ENCODE data around the gene KCTD20.
"Not testable (repeated sequence)": the region's sequence is repeated elsewhere in the genome, so short reads cannot be mapped to it uniquely, and the experiment has no call there.

Gene KCTD20

DNA sequence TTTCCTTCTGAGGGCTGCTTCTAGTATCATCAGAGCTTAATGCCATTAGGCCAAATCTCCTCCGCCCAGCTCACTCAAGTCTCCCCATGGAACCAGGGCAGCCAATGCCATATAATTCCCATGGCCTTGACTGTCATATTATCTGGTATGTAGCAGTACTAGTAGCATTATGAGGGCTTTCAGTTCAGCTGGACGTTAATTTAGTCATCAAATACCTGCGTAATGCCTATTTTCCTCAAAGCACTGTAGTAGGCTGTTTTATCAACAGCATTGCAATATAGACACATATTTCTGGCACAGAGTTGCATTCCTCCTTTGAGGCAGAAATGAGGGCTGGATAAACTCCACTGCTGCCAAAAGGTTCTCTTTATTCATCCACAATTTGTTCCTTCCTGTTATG, 1.7 kb downstream of the KCTD20 start:
- DNase-seq (ENCODE audit: low read depth), result no peak

GRCh38 chr6:36445621-36446020, 2.8 kb downstream of the KCTD20 start:
- DNase-seq (ENCODE audit: low read depth), result no peak

DNA sequence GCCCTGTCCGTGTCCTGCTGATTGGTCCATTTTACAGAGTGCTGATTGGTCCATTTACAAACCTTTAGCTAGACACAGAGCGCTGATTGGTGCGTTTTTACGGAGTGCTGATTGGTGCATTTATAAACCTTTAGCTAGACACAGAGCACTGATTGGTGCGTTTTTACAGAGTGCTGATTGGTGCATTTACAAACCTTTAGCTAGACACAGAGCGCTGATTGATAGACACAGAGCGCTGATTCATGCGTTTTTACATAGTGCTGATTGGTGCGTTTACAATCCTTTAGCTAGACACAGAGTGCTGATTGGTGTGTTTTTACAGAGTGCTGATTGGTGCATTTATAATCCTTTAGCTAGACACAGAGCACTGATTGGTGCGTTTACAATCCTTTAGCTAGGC, 6.4 kb downstream of the KCTD20 start:
- not testable (repeated sequence) for DNase-seq (ENCODE audit: low read depth)

DNA sequence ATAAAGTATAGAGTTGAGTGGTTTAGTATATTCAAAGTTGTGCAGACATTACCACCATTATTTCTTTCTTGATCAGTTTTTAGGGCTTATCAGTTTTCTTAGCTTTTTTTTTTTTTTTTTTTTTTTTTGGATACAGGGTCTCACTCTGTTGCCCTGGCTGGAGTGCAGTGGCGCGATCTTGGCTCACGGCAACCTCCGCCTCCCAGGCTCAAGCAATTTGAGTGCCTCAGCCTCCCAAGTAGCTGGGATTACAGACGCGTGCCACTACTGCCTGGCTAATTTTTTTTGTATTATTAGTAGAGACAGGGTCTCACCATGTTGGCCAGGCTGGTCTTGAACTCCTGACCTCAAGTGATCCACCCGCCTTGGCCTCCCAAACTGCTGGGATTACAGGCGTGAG, 10.1 kb downstream of the KCTD20 start:
- not testable (repeated sequence) for DNase-seq (ENCODE audit: low read depth)

DNA sequence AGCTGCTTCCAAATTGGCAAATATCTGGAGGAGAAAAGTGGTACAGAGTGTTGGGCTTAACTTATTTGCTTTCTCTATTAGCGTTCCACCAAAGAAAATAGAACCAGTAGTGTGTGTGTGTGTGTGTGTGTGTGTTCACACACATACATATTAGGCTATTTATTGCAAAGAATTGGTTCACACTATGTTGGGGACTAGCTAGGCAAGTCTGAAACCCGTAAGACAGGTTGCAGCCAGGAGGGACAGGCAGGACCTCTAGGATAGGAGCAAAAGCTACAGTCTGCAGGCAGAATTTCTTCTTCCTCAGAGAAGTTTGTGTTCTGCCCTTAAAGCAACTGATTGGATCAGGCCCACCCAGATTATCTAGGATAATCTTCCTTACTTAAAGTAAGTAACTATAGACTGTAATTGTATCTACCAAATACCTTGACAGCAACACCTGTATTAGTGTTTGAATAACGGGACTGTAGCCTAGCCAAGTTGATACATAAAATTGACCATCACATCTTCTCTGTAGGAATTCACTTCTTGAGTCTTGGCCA, 12.8 kb downstream of the KCTD20 start:
- DNase-seq (ENCODE audit: low read depth), result no peak

DNA sequence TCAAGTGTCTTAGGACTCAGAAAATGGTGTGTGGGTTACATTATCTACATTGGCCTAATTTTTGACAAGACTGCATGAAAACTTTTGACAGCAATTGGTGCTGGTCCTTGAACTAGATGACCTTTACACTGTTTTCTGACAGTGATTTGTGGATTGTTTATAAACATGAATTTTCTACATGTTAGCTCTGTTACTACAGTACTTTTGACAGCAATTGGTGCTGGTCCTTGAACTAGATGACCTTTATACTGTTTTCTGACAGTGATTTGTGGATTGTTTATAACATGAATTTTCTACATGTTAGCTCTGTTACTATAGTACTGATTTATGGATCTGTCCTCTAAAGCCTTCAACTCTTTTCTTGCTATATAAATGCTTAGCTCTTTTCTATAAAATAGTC, 16.7 kb downstream of the KCTD20 start:
- no peak for DNase-seq (ENCODE audit: low read depth)

GRCh38 chr6:36460916-36461315, 18.1 kb downstream of the KCTD20 start:
- no peak for DNase-seq (ENCODE audit: low read depth)

DNA sequence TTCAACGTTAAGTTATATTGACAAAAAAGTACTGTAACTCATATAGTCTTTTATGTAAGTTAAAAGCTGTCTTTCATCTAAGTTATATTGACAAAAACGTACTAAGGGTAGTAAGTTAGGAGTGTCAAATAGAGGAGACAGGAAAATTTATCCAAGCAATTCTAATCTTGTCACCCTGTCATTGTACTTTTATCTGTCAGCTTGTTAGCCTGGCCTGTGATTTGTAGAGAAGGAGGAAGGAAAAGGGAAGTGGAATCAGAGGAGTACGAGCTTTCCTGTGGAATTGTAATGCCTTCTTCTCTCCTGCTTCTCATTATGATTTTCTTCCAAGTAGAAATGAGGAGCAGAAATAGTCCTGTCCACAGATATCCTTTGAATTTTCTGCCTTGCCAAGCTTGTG, 18.8 kb downstream of the KCTD20 start:
- DNase-seq (ENCODE audit: low read depth), result no peak

GRCh38 chr6:36463676-36464075, 20.9 kb downstream of the KCTD20 start:
- no peak for DNase-seq (ENCODE audit: low read depth)

DNA sequence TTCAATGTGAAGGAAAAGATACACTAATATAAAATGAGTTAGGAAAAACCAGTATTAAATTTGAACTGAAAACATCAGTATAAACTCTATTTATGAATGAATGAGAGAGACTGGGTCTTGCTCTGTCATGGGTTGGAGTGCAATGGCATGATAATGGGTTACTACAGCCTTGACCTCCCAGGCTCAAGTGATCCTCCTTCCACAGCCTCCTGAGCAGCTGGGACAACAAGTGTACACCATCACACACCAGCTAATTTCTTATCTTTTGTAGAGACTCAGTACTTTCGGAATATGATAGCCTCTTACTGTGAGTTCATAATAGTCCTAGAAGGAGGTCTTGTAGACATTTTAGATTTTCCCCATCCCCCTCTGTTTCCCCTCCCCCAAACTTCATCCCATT, 21.4 kb downstream of the KCTD20 start:
- DNase-seq (ENCODE audit: low read depth), result no peak

- no peak for DNase-seq (ENCODE audit: low read depth)
Measured at GRCh38 chr6:36467625-36468024, 24.8 kb downstream of the KCTD20 start.

DNA sequence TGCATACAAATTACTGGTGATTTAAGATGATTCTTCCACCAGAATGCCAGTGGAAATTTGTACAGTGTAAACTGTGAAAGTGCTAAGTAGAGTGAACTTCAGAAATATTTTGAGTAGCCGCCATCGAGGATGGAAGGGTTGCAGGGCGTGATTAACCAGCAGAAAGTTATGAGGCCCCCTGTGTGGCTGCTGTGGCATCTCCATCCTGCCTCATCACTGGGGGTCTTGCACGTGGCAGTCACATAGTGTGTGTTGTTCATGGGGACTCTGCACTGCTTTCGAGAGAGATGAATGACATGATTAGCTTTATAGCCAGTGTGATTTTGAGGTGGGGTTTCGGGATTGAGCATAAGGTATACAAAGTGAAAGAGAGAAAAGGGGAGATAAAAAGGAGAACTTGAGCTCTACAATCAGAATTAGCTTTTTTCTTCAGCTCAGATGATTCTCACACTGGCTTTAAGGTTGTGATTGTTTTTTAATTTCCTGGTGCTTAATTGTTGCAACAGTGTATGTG, 26.4 kb downstream of the KCTD20 start:
- DNase-seq (ENCODE audit: low read depth), result no peak

DNA sequence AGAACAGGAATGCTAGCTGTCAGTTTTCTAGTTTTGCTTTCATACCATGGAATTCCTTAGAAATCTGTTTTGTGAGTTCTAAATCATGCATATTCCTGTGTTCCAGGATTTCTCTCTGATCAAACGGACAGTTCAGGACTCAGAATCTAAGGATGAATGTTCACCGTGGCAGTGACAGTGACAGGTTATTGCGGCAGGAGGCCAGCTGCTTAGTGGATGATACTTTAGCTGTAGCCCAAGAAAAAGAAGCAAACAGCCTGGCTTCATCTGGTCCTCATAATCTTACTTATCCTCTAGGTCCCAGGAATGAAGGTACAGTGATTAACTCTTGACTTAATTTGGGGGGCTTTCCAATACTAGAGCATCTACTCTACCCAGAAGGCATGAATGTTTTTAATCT, 27.1 kb downstream of the KCTD20 start:
- no peak for DNase-seq (ENCODE audit: low read depth)

- DNase-seq (ENCODE audit: low read depth), result no peak
Measured at GRCh38 chr6:36478051-36478526, 35.3 kb downstream of the KCTD20 start.

GRCh38 chr6:36479256-36479655, 36.5 kb downstream of the KCTD20 start:
- DNase-seq (ENCODE audit: low read depth), result no peak

DNA sequence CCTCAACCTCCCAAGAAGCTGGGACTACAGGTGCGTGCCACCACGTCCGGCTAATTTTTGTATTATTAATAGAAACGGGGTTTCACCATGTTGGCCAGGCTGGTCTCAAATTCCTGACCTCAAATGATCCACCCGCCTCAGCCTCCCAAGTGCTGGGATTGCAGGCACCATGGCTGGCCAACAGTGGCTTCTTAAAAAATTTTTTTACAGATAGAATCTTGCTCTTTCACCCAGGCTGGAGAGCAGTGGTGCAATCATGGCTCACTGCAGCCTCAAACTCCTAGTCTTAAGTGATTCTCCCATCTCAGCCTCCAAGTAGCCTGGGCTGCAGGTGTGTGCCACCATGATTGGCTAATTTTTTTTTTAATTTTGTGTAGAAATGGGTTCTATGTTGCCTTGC, 40.5 kb downstream of the KCTD20 start:
- DNase-seq (ENCODE audit: low read depth), result not testable (repeated sequence)

GRCh38 chr6:36484736-36485135, 41.9 kb downstream of the KCTD20 start:
- DNase-seq (ENCODE audit: low read depth), result no peak

DNA sequence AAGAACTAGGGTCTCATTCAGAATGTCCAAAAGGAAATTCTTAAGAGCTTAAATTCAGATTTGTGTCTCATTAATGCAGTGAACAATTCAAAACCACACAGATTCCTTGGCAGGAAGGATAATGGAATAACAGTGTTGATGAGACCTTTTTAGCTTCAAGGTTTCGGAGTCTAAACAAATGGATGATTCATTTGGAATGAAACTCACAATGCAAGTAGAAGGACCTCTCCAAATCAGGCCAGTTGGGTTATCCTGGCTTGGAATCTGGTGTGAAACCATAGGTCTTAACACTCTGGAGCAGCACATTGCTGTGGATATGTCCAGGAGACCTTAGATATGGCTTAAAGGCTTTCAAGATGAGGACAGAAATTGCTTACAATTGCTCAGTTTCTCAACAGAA, 44.9 kb downstream of the KCTD20 start:
- DNase-seq (ENCODE audit: low read depth), result no peak

DNA sequence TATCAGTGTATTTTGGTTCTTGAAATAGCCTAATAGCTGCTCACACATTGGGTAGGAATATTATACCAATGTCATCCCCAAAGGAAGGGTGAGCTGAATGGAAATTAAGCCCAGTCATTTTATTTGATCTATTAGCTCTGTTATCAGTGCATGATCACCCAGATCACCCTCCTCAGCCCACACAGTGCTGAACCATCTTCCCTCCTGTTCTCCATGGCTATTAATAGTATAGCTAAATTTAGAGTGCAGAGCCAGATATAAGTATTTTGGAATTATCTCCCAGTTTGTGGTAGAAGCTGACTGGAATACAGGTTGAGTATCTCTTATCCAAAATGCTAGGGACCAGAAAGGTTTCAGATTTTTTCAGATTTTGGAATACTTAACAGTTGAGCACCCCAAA, 45.4 kb downstream of the KCTD20 start:
- DNase-seq (ENCODE audit: low read depth), result no peak

DNA sequence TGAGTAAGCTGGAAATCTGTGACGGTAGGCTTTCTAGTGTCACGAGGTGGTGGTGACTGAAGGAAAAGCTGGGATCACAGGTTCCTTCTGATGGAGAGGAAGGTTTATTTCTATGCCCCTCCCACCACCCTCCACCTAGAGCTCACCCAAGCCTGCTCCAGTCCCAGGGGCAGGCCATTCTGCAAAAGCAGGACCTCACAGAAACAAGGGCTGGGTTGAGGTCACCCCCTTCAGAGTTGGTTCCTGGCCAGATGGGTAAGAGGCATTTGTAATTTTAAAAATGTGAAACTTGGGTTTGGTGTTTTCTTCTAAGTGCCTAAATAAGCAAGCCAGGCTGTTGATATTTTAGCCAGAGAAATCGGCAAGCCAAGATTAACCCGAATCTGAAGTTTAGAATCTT, 46.6 kb downstream of the KCTD20 start:
- DNase-seq (ENCODE audit: low read depth), result no peak

- no peak for DNase-seq (ENCODE audit: low read depth)
Measured at GRCh38 chr6:36491378-36491965, 48.7 kb downstream of the KCTD20 start.

DNA sequence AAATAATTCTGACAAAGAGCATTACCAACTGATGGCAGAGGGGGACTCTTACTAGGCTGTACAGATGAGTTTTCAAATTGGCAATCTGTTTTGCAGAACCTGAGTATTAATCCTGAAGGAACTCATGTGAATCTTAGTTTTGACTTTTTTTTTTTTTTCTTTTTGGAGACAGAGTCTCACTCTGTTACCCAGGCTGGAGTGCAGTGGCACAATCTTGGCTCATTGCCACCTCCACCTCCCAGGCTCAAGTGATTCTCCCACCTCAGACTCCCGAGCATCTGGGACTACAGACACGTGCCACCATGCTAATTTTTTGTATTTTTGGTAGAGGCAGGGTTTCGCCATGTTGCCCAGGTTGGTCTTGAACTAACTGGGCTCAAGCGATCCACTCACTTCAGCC, 49.3 kb downstream of the KCTD20 start:
- no peak for DNase-seq (ENCODE audit: low read depth)

- DNase-seq (ENCODE audit: low read depth), result no peak
Measured at GRCh38 chr6:36492621-36493020, 49.8 kb downstream of the KCTD20 start.

- no peak for DNase-seq (ENCODE audit: low read depth)
Measured at GRCh38 chr6:36493319-36493718, 50.5 kb downstream of the KCTD20 start.

All from GM04504 (cell line).